Osteoblast (primary cell): ENCODE measurements around the gene GPATCH3. TPM values are rescaled to one million over a fixed set of nuclear protein-coding genes. Genes with fewer than 3 reads are reported as not detected.
"Not testable (repeated sequence)": the region's sequence is repeated elsewhere in the genome, so short reads cannot be mapped to it uniquely, and the experiment has no call there.

Experiments used
- DNase-seq: peaks from one replicate; pipeline ENCODE4 v3.0.0; 2011; ENCODE audit warnings: low spot score, mixed read lengths; ENCODE audit not compliant: insufficient read length; ENCODE audit errors: missing footprints
- H2AFZ ChIP-seq: 2 replicates; pipeline ENCODE4 v1.6.0; 2011; ENCODE audit warnings: mild to moderate bottlenecking, low read length
- H3K27ac ChIP-seq: 2 replicates; pipeline ENCODE4 v1.5.1; 2011; ENCODE audit warnings: mild to moderate bottlenecking, low read depth, low read length, moderate library complexity
- H3K27me3 ChIP-seq: 2 replicates; pipeline ENCODE4 v1.6.0; 2012; ENCODE audit warnings: mild to moderate bottlenecking, control low read depth, inconsistent platforms, low read length, moderate library complexity; ENCODE audit not compliant: insufficient read depth
- H3K36me3 ChIP-seq: 2 replicates; pipeline ENCODE4 v1.5.1; 2011; ENCODE audit warnings: mild to moderate bottlenecking, low read length, control low read depth, moderate library complexity; ENCODE audit not compliant: insufficient read depth
- H3K4me1 ChIP-seq: 2 replicates; pipeline ENCODE4 v1.5.1; 2011; ENCODE audit warnings: mild to moderate bottlenecking, low read length, control low read depth, moderate library complexity; ENCODE audit not compliant: insufficient read depth
- H3K4me2 ChIP-seq: 2 replicates; pipeline ENCODE4 v1.6.0; 2011; ENCODE audit warnings: mild to moderate bottlenecking, low read length; ENCODE audit not compliant: insufficient read depth
- H3K4me3 ChIP-seq: fragments of 200-600 bp; sonication (generic); 3 replicates; pipeline ENCODE4 v1.5.1; 2012; ENCODE audit warnings: mild to moderate bottlenecking, low read length, inconsistent platforms; ENCODE audit not compliant: insufficient read depth
- H3K79me2 ChIP-seq: 2 replicates; pipeline ENCODE4 v1.6.0; 2012; ENCODE audit warnings: mild to moderate bottlenecking, low read length, control low read depth, inconsistent platforms; ENCODE audit not compliant: insufficient read depth
- H3K9me3 ChIP-seq: 2 replicates; pipeline ENCODE4 v1.5.1; 2011; ENCODE audit warnings: low read depth, low read length, control low read depth
- H4K20me1 ChIP-seq: 2 replicates; pipeline ENCODE4 v1.6.0; 2012; ENCODE audit warnings: mild to moderate bottlenecking, low read length, control low read depth; ENCODE audit not compliant: insufficient read depth
- total RNA-seq: library from RNA; depleted of rRNA; stranded (reverse); fragments of >200 nt; gene quantifications from 2 replicates; pipeline ENCODE4 v1.2.3, GENCODE V29; 2012
- TF ChIP-seq, protein P1 (sequence below): IDR thresholded peaks from 2 replicates; pipeline ENCODE4 v1.5.1; 2011; ENCODE audit warnings: mild to moderate bottlenecking, low read depth, low read length, moderate library complexity; ENCODE audit errors: extremely low read depth

GPATCH3 gene
- total RNA-seq, 1 donor = 10.9 TPM

DNA sequence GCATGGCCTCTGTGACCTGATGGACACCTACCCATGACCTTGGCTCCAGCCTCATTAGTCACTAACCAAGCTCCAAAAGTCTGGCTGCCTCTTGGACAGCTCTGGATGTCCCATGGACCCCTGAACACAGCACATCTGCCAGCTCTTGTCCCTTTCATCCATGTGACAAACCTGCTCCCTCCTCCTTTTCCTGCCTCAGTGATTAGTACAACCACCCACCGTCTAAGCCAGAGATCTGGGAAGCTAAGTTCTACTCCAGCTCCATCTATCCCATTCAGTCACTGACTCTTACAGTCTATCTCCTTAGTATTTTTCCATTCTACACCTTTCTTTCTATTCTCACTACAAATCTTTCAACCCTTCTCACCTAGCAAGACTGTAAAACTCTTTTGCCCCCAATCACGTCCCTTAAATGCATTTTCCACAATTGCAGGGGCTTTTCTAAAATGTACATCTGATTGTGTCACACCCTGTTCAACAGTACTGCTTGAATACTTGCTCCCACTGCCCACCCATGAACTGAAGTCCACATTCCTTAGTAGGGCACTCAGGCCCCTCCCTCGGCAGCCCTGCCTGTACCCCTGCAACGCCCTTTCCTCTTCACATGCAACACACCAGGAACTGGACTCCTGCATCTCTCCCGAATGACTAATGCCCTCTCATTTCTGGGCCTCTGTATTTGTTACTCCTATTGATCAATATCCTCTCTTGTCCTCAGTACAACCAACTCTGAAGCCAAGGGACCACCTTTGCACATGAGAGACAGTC, 17.4 kb downstream of the GPATCH3 start:
- TF ChIP-seq, protein P1, sequence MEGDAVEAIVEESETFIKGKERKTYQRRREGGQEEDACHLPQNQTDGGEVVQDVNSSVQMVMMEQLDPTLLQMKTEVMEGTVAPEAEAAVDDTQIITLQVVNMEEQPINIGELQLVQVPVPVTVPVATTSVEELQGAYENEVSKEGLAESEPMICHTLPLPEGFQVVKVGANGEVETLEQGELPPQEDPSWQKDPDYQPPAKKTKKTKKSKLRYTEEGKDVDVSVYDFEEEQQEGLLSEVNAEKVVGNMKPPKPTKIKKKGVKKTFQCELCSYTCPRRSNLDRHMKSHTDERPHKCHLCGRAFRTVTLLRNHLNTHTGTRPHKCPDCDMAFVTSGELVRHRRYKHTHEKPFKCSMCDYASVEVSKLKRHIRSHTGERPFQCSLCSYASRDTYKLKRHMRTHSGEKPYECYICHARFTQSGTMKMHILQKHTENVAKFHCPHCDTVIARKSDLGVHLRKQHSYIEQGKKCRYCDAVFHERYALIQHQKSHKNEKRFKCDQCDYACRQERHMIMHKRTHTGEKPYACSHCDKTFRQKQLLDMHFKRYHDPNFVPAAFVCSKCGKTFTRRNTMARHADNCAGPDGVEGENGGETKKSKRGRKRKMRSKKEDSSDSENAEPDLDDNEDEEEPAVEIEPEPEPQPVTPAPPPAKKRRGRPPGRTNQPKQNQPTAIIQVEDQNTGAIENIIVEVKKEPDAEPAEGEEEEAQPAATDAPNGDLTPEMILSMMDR = no peak

DNA sequence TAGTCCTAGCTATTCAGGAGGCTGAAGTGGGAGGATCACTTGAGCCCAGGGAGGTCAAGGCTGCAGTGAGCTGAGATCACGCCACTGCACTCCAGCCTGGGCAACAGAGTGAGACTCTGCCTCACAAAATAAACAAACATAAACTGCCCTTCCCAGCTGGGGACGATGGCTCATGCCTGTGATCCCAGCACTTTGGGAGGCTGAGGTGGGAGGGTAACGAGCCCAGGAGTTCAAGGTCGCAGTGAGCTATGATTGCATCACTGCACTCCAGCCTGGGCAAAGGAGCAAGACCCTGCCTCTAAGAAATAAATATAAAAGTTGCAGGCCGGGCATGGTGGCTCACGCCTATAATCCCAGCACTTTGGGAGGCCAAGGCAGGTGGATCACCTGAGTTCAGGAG, 18.7 kb downstream of the GPATCH3 start:
- not testable (repeated sequence) for H3K4me3 ChIP-seq, H3K4me2 ChIP-seq, DNase-seq, H3K27ac ChIP-seq, H3K27me3 ChIP-seq, H3K4me1 ChIP-seq, H2AFZ ChIP-seq, H4K20me1 ChIP-seq, H3K9me3 ChIP-seq
- Histone ChIP-seq H3K36me3 (peaks cover 85% of the 10 kb centered on the region), H3K79me2 (peaks cover 22% of the 10 kb centered on the region)

More for the DNA sequence above, 17.4 kb downstream of the GPATCH3 start:
- peaks cover 14% of the 10 kb centered on the region for H4K20me1 ChIP-seq
- no peak overlapping the region for H3K4me3 ChIP-seq
- H3K4me2 ChIP-seq = no peak overlapping the region
- H3K9me3 ChIP-seq = no peaks in the 10 kb centered on the region
- DNase-seq = no peak
- H3K79me2 ChIP-seq = peaks cover 20% of the 10 kb centered on the region
- peaks cover 80% of the 10 kb centered on the region for H3K36me3 ChIP-seq
- H3K27ac ChIP-seq = no peak overlapping the region
- no peaks in the 10 kb centered on the region for H3K27me3 ChIP-seq
- H2AFZ ChIP-seq = no peak overlapping the region
- no peaks in the 10 kb centered on the region for H3K4me1 ChIP-seq

DNA sequence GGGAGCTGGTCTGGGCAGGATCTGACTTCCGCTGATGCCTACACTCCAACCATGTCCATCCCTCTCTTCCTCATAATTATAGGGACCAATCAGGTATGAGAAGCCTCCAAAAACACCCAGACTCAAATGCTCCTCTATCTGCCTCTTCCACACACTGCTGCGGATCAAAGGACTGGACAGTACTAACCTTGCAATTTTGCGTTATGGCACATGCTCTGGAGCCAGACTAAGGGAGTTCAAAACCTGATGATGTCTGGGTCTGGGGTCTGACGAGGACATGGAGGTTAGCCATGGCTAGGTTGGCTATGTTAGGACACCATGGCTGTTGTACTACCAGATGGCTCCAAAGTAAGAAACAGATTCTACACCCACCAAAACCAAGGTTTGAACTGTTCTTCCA, 20.5 kb downstream of the GPATCH3 start:
- TF ChIP-seq, protein P1 = no peak
- Histone ChIP-seq H2AFZ (no peak overlapping the region), H3K27ac (no peak overlapping the region), H3K4me1 (no peaks in the 10 kb centered on the region), H4K20me1 (no peaks in the 10 kb centered on the region), H3K4me3 (no peak overlapping the region), H3K4me2 (no peak overlapping the region), H3K36me3 (peaks cover 80% of the 10 kb centered on the region), H3K79me2 (peaks cover 15% of the 10 kb centered on the region), H3K9me3 (no peaks in the 10 kb centered on the region), H3K27me3 (no peaks in the 10 kb centered on the region)
- no peak for DNase-seq

DNA sequence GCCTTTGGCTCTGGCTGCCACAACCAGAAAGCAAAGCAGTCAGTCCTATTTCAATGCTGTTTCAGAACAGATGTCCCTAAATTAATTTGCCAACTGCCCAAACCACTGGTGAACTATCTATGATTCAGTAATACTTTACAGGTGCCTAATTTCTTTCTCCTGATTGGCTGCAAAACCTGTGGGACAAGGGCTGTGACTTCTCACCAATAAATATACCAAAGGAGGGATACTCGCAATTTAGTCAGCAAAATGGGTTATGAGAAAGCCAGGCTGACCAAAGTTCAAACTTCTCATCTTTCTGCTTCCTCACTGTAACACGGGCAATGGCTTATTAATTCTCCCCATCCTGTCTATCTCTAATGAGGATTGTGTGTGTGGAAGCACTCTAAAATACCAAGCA, 22.9 kb downstream of the GPATCH3 start:
- H3K4me2 ChIP-seq = no peak overlapping the region
- H3K4me1 ChIP-seq = no peaks in the 10 kb centered on the region
- H3K9me3 ChIP-seq = no peaks in the 10 kb centered on the region
- no peak for DNase-seq
- no peak overlapping the region for H3K27ac ChIP-seq
- no peaks in the 10 kb centered on the region for H4K20me1 ChIP-seq
- TF ChIP-seq, protein P1 = no peak
- H3K36me3 ChIP-seq = peaks cover 57% of the 10 kb centered on the region
- no peak overlapping the region for H3K4me3 ChIP-seq
- no peaks in the 10 kb centered on the region for H3K27me3 ChIP-seq
- peaks cover 2% of the 10 kb centered on the region for H3K79me2 ChIP-seq
- H2AFZ ChIP-seq = no peak overlapping the region
